ENCODE measurements around the gene PLA2G2C.

- TF ChIP-seq CTCF (IDR thresholded peaks at IDR 0.05 in 4 of 5, conservative IDR thresholded peaks at IDR 0.05 in 1 of 5) (no peak), POLR2A (IDR thresholded peaks at IDR 0.05) (no peak)
Observed at GRCh38 chr1:20191266-20191825, 5.0 kb upstream of the PLA2G2C start.

All from gastrocnemius medialis (tissue), 4 donors.